GM23338 (cell line): ENCODE measurements around the gene KRTAP4-3. TPM values are rescaled to one million over a fixed set of nuclear protein-coding genes. Genes with fewer than 3 reads are reported as not detected.

ENCODE experiments used
- ATAC-seq: fragments of 200-7000 bp; cut with Tn5 transposase; 3 replicates; pipeline ENCODE4 v1.9.1; 2020
- DNase-seq: peaks from one replicate; pipeline ENCODE4 v3.0.0-alpha.2; 2015; ENCODE audit warnings: low spot score
- H2AFZ ChIP-seq: fragments of 200-600 bp; sonication (generic); 2 replicates; pipeline ENCODE4 v1.8.0; 2016; ENCODE audit warnings: antibody characterized with exemption, mild to moderate bottlenecking, moderate library complexity
- H3F3A ChIP-seq: fragments of 200-600 bp; sonication (generic); replicated peaks from 2 replicates; pipeline ENCODE4 v1.8.0; 2017; ENCODE audit warnings: antibody characterized with exemption, mixed run types, low read depth
- H3K27ac ChIP-seq: fragments of 200-600 bp; sonication (generic); 2 replicates; pipeline ENCODE4 v1.6.1; 2016; ENCODE audit warnings: low read depth
- H3K27me3 ChIP-seq: fragments of 200-600 bp; sonication (generic); 2 replicates; pipeline ENCODE4 v1.8.0; 2016; ENCODE audit warnings: mild to moderate bottlenecking, mixed run types, moderate library complexity; ENCODE audit not compliant: insufficient read depth
- H3K36me3 ChIP-seq: fragments of 200-600 bp; sonication (generic); 2 replicates; pipeline ENCODE4 v1.8.0; 2016; ENCODE audit warnings: mild to moderate bottlenecking; ENCODE audit not compliant: insufficient read depth
- H3K4me1 ChIP-seq: fragments of 200-600 bp; sonication (generic); 2 replicates; pipeline ENCODE4 v1.8.0; 2016; ENCODE audit warnings: mild to moderate bottlenecking, moderate library complexity; ENCODE audit not compliant: insufficient read depth
- H3K4me2 ChIP-seq: fragments of 200-600 bp; sonication (generic); 2 replicates; pipeline ENCODE4 v1.7.1; 2017; ENCODE audit warnings: mixed run types
- H3K4me3 ChIP-seq: fragments of 200-600 bp; sonication (generic); 2 replicates; pipeline ENCODE4 v1.6.1; 2016; ENCODE audit warnings: mixed run types
- H3K79me2 ChIP-seq: fragments of 200-600 bp; sonication (generic); replicated peaks from 2 replicates; pipeline ENCODE4 v1.8.0; 2017; ENCODE audit warnings: mild to moderate bottlenecking; ENCODE audit not compliant: insufficient read depth
- H3K9me2 ChIP-seq: fragments of 200-600 bp; sonication (generic); 2 replicates; pipeline ENCODE4 v1.8.0; 2017; ENCODE audit not compliant: insufficient read depth
- H4K20me1 ChIP-seq: fragments of 200-600 bp; sonication (generic); replicated peaks from 2 replicates; pipeline ENCODE4 v1.8.0; 2017; ENCODE audit warnings: mild to moderate bottlenecking; ENCODE audit not compliant: insufficient read depth
- H3K27ac Mint-ChIP-seq: 2 replicates; pipeline ENCODE4 v1.8.0; 2020; ENCODE audit warnings: inconsistent platforms, mild to moderate bottlenecking, moderate library complexity, mixed read lengths
- H3K27me3 Mint-ChIP-seq: 3 replicates; pipeline ENCODE4 v1.8.0; 2022; ENCODE audit warnings: low read depth, mild to moderate bottlenecking, moderate library complexity, mixed read lengths, inconsistent platforms; ENCODE audit not compliant: insufficient read depth, poor library complexity
- H3K36me3 Mint-ChIP-seq: 3 replicates; pipeline ENCODE4 v1.8.0; 2021; ENCODE audit warnings: low read depth, mild to moderate bottlenecking, inconsistent platforms, moderate library complexity, mixed read lengths
- H3K4me1 Mint-ChIP-seq: 3 replicates; pipeline ENCODE4 v1.8.0; 2020; ENCODE audit warnings: mild to moderate bottlenecking, inconsistent platforms, mixed read lengths
- H3K4me3 Mint-ChIP-seq: 3 replicates; pipeline ENCODE4 v1.8.0; 2021; ENCODE audit warnings: moderate library complexity, mild to moderate bottlenecking, inconsistent platforms, mixed read lengths
- H3K9me3 Mint-ChIP-seq: 3 replicates; pipeline ENCODE4 v1.8.0; 2020; ENCODE audit warnings: moderate library complexity, mild to moderate bottlenecking, inconsistent platforms, mixed read lengths
- CREB1 ChIP-seq: fragments of 250-450 bp; sonication (Bioruptor Pico); IDR thresholded peaks from 2 replicates; pipeline ENCODE4 v1.5.0; 2020; ENCODE audit warnings: low read depth, mild to moderate bottlenecking, moderate library complexity
- CTCF ChIP-seq, 2 experiments: fragments of 200-600 bp in 1 of 2; sonication (generic) in 1 of 2; conservative IDR thresholded peaks; 2 replicates each; pipeline versions ENCODE4 v1.5.1 to v1.6.1; 2016 to 2017; ENCODE audit warnings: antibody characterized with exemption in 2 of 2, low read depth in 2 of 2, mild to moderate bottlenecking in 2 of 2, moderate library complexity in 1 of 2
- ETS1 ChIP-seq: IDR thresholded peaks from 2 replicates; pipeline ENCODE4 v1.6.1; 2016; ENCODE audit warnings: antibody characterized with exemption
- EZH2 ChIP-seq: fragments of 200-600 bp; sonication (generic); IDR thresholded peaks from one replicate; pipeline ENCODE4 v1.8.0; 2017; ENCODE audit warnings: antibody characterized with exemption, mild to moderate bottlenecking, low read depth; ENCODE audit not compliant: unreplicated experiment
- EZH2phosphoT487 ChIP-seq: fragments of 200-600 bp; sonication (generic); IDR thresholded peaks from one replicate; pipeline ENCODE4 v1.8.1; 2018; ENCODE audit warnings: antibody characterized with exemption; ENCODE audit not compliant: unreplicated experiment
- JUNB ChIP-seq: IDR thresholded peaks from one replicate; pipeline ENCODE4 v1.6.1; 2016; ENCODE audit warnings: antibody characterized with exemption; ENCODE audit not compliant: unreplicated experiment
- NANOG ChIP-seq: IDR thresholded peaks from 2 replicates; pipeline ENCODE4 v1.6.1; 2016; ENCODE audit warnings: antibody characterized with exemption, borderline replicate concordance
- POLR2AphosphoS5 ChIP-seq: IDR thresholded peaks from 2 replicates; pipeline ENCODE4 v1.6.1; 2016; ENCODE audit warnings: antibody characterized with exemption, low read depth
- REST ChIP-seq: IDR thresholded peaks from one replicate; pipeline ENCODE4 v1.6.1; 2018; ENCODE audit warnings: antibody characterized with exemption; ENCODE audit not compliant: unreplicated experiment
- STAT1 ChIP-seq: IDR thresholded peaks from one replicate; pipeline ENCODE4 v1.6.1; 2016; ENCODE audit warnings: antibody characterized with exemption; ENCODE audit not compliant: unreplicated experiment
- ZNF114 ChIP-seq: fragments of 250-450 bp; sonication (Bioruptor Pico); IDR thresholded peaks from 2 replicates; pipeline ENCODE4 v1.5.0; 2020; ENCODE audit warnings: mild to moderate bottlenecking, moderate library complexity
- ZNF331 ChIP-seq: fragments of 250-450 bp; sonication (Bioruptor Pico); IDR thresholded peaks from 2 replicates; pipeline ENCODE4 v1.5.0; 2020; ENCODE audit warnings: low read depth, mild to moderate bottlenecking, moderate library complexity
- ZNF462 ChIP-seq: fragments of 250-450 bp; sonication (Bioruptor Pico); IDR thresholded peaks from 2 replicates; pipeline ENCODE4 v1.5.0; 2020; ENCODE audit warnings: mild to moderate bottlenecking, moderate library complexity
- polyA plus RNA-seq: library from polyadenylated mRNA; unstranded; fragments of >200 nt; fragmentation: Nextera tagmentation; extraction: Ambion mirVana; gene quantifications from 2 replicates; pipeline ENCODE4 v1.2.1, GENCODE V29; 2016
- total RNA-seq: library from RNA; depleted of rRNA; stranded (reverse); fragments of >200 nt; shearing (Covaris generic); gene quantifications from 2 replicates; pipeline ENCODE4 v1.2.3, GENCODE V29; 2014

KRTAP4-3 gene
- total and polyA plus RNA-seq, 2 experiments from 2014 or later = not detected

GRCh38 chr17:41126412-41126811 lies 41.6 kb downstream of the KRTAP4-3 start:
- Histone ChIP-seq H3K36me3 (no peaks in the 10 kb centered on the region; the same call in 1 of the 2 replicates), H3K79me2 (no peaks in the 10 kb centered on the region), H2AFZ (no peak overlapping the region), H3K4me1 (no peaks in the 10 kb centered on the region), H3K27me3 (no peaks in the 10 kb centered on the region), H3K27ac (no peak overlapping the region), H3F3A (no peaks in the 10 kb centered on the region), H3K4me2 (no peak overlapping the region), H4K20me1 (no peaks in the 10 kb centered on the region), H3K9me2 (no peaks in the 10 kb centered on the region), H3K4me3 (no peak overlapping the region)
- Mint-ChIP-seq H3K9me3 (no peaks in the 10 kb centered on the region; the same call in 2 of the 3 replicates), H3K27me3 (peaks cover 5% of the 10 kb centered on the region), H3K36me3 (no peaks in the 10 kb centered on the region), H3K4me3 (no peak overlapping the region), H3K4me1 (peaks cover 5% of the 10 kb centered on the region), H3K27ac (no peak overlapping the region)
- DNase-seq = no peak
- TF ChIP-seq ZNF462 (CRISPR knock-in tag) = no peak
- no peak for TF ChIP-seq EZH2phosphoT487
- TF ChIP-seq EZH2 = no peak
- TF ChIP-seq NANOG = no peak
- TF ChIP-seq JUNB = no peak
- TF ChIP-seq ETS1 = no peak
- no peak for TF ChIP-seq CREB1 (CRISPR knock-in tag)
- TF ChIP-seq CTCF (conservative IDR thresholded peaks at IDR 0.05; ENCODE audit: low read depth in 2 of 2) = no peak
- TF ChIP-seq POLR2AphosphoS5 = no peak
- no peak for TF ChIP-seq REST
- no peak for TF ChIP-seq STAT1
- no peak for TF ChIP-seq ZNF114 (CRISPR knock-in tag)
- TF ChIP-seq ZNF331 (CRISPR knock-in tag) = no peak
- ATAC-seq = no peak
